Colonic mucosa (tissue), 4 donors: ENCODE measurements around the gene MCHR1. TPM values are rescaled to one million over a fixed set of nuclear protein-coding genes. Genes with fewer than 3 reads are reported as not detected.

Source experiments
- DNase-seq: peaks from one replicate; pipeline ENCODE4 v3.0.0-alpha.2; 2020
- H3K27ac ChIP-seq: fragments of 200-600 bp; one replicate; pipeline ENCODE4 v1.8.0; 2021
- H3K27me3 ChIP-seq: fragments of 200-600 bp; one replicate; pipeline ENCODE4 v1.8.0; 2021
- H3K36me3 ChIP-seq: fragments of 200-600 bp; one replicate; pipeline ENCODE4 v1.8.0; 2021
- H3K4me1 ChIP-seq: fragments of 200-600 bp; one replicate; pipeline ENCODE4 v1.8.0; 2021; ENCODE audit warnings: mild to moderate bottlenecking
- H3K4me3 ChIP-seq: fragments of 200-600 bp; one replicate; pipeline ENCODE4 v1.8.0; 2021
- H3K9ac ChIP-seq, 2 donors: one replicate each; pipeline ENCODE4 v1.7.0; 2013; ENCODE audit warnings: control low read depth in 2 of 2, low read depth in 2 of 2, low read length in 2 of 2
- H3K9me3 ChIP-seq: fragments of 200-600 bp; one replicate; pipeline ENCODE4 v1.8.0; 2021
- CTCF ChIP-seq: fragments of 200-600 bp; IDR thresholded peaks from one replicate; pipeline ENCODE4 v1.8.0; 2022; ENCODE audit warnings: antibody characterized with exemption, mild to moderate bottlenecking
- intact Hi-C: fragments of 100-400 bp; cut with DNase I; formaldehyde crosslinking; loops from one replicate; pipeline ENCODE4 v1.14.1; 2022
- total RNA-seq, 2 donors: library from RNA; stranded (reverse); fragmentation: NEBNext Ultra II Directional in 1 of 2; extraction: Animal tissue kit (Norgen Biotek cat#: 25700) in 1 of 2; gene quantifications; one replicate each; pipeline ENCODE4 v1.2.1, GENCODE V29; 2021
- donor health status: healthy.
- donor health status: DM: no; HTN: no; CAD: no.
- donor health status: DM: no; HTN: no; CAD: no.

MCHR1 gene
- total RNA-seq, 2 donors from 2014 or later: 0.16 TPM; not detected in 1

- no peak overlapping the region for H3K4me3 ChIP-seq
- H3K27me3 ChIP-seq: no peaks in the 10 kb centered on the region
- no peak for DNase-seq
- no peak for TF ChIP-seq CTCF
- H3K9me3 ChIP-seq: no peaks in the 10 kb centered on the region
- H3K36me3 ChIP-seq: no peaks in the 10 kb centered on the region
- no peaks in the 10 kb centered on the region for H3K4me1 ChIP-seq
- no peak overlapping the region for H3K9ac ChIP-seq
- H3K27ac ChIP-seq: no peak overlapping the region
- intact Hi-C loops: no loop called here
Observed at GRCh38 chr22:40705918-40706682, 26.8 kb downstream of the MCHR1 start.

- no peak for TF ChIP-seq CTCF
- no peaks in the 10 kb centered on the region for H3K9me3 ChIP-seq
- no peak overlapping the region for H3K9ac ChIP-seq
- H3K27me3 ChIP-seq: no peaks in the 10 kb centered on the region
- intact Hi-C loops: no loop called here
- no peak for DNase-seq
- no peak overlapping the region for H3K27ac ChIP-seq
- H3K36me3 ChIP-seq: no peaks in the 10 kb centered on the region
- no peaks in the 10 kb centered on the region for H3K4me1 ChIP-seq
- H3K4me3 ChIP-seq: no peak overlapping the region
Observed at GRCh38 chr22:40707154-40707553, 27.9 kb downstream of the MCHR1 start.

GRCh38 chr22:40708177-40708576, 28.9 kb downstream of the MCHR1 start:
- no peak for TF ChIP-seq CTCF
- no peaks in the 10 kb centered on the region for H3K4me1 ChIP-seq
- H3K27ac ChIP-seq: no peak overlapping the region
- no peaks in the 10 kb centered on the region for H3K9me3 ChIP-seq
- no peak overlapping the region for H3K9ac ChIP-seq
- no peaks in the 10 kb centered on the region for H3K36me3 ChIP-seq
- no peaks in the 10 kb centered on the region for H3K27me3 ChIP-seq
- DNase-seq: no peak
- no peak overlapping the region for H3K4me3 ChIP-seq
- intact Hi-C loops: no loop called here

- Histone ChIP-seq H3K36me3 (no peaks in the 10 kb centered on the region), H3K4me1 (no peaks in the 10 kb centered on the region), H3K9me3 (no peaks in the 10 kb centered on the region), H3K27me3 (no peaks in the 10 kb centered on the region), H3K27ac (peak overlapping the region; percentile 36), H3K4me3 (no peak overlapping the region), H3K9ac (no peak overlapping the region)
- no peak for TF ChIP-seq CTCF
- DNase-seq: no peak
- intact Hi-C loops: no loop called here
Observed at GRCh38 chr22:40709752-40710413, 30.6 kb downstream of the MCHR1 start.

- no peaks in the 10 kb centered on the region for H3K27me3 ChIP-seq
- H3K4me1 ChIP-seq: no peaks in the 10 kb centered on the region
- DNase-seq: no peak
- H3K9ac ChIP-seq: no peak overlapping the region
- no peak overlapping the region for H3K27ac ChIP-seq
- TF ChIP-seq CTCF: no peak
- H3K4me3 ChIP-seq: no peak overlapping the region
- H3K9me3 ChIP-seq: no peaks in the 10 kb centered on the region
- no peaks in the 10 kb centered on the region for H3K36me3 ChIP-seq
- intact Hi-C loops: no loop called here
Observed at GRCh38 chr22:40712311-40712710, 33.0 kb downstream of the MCHR1 start.
